B cell (primary cell): ENCODE results near the gene NCLN. TPM values are rescaled to one million over a fixed set of nuclear protein-coding genes. Genes with fewer than 3 reads are reported as not detected.

Experiments used
- ATAC-seq: fragments of 200-7000 bp; cut with Tn5 transposase; one replicate; pipeline ENCODE4 v1.10.0; 2021; ENCODE audit warnings: low read depth, mild to moderate bottlenecking, moderate number of reproducible peaks, moderate library complexity
- CTCF ChIA-PET: fragments of 350-600 bp; sonication (Branson Sonifier 250); formaldehyde crosslinking; loops from one replicate; lab custom pipeline; 2021; ENCODE audit warnings: antibody characterized with exemption, inconsistent platforms; lab: Charles Lee
- POLR2A ChIA-PET: fragments of 350-600 bp; sonication (Branson Sonifier 250); formaldehyde crosslinking; loops from one replicate; lab custom pipeline; 2021; ENCODE audit warnings: antibody characterized with exemption; lab: Charles Lee
- DNase-seq: peaks from one replicate; pipeline ENCODE4 v3.0.0; 2013
- H2AFZ ChIP-seq: 2 replicates; pipeline ENCODE4 v1.6.1; 2012; ENCODE audit warnings: mild to moderate bottlenecking, low read depth, low read length; ENCODE audit not compliant: insufficient read depth, poor library complexity, severe bottlenecking
- H3K27ac ChIP-seq, 2 donors: 1 replicate in 1 of 2; 2 replicates in 1 of 2; pipeline ENCODE4 v1.5.1; 2012 to 2013; ENCODE audit warnings: low read length in 2 of 2, mild to moderate bottlenecking in 2 of 2, moderate library complexity in 1 of 2
- H3K27me3 ChIP-seq, 4 experiments: fragments of 200-600 bp in 1 of 4; sonication (generic) in 1 of 4; replicated peaks in 1 of 4; 1 replicate in 2 of 4; 2 replicates in 2 of 4; pipeline versions ENCODE4 v1.6.1 to v1.7.0; 2013 to 2016; ENCODE audit warnings: low read length in 3 of 4, mild to moderate bottlenecking in 2 of 4, mixed read lengths in 1 of 4, moderate library complexity in 1 of 4; ENCODE audit not compliant: insufficient read depth in 4 of 4, control insufficient read depth in 3 of 4; ENCODE audit errors: control extremely low read depth in 1 of 4
- H3K36me3 ChIP-seq, 2 experiments: replicated peaks in 1 of 2; 1 replicate in 1 of 2; 2 replicates in 1 of 2; pipeline versions ENCODE4 v1.6.1 to v1.7.1; 2013; ENCODE audit warnings: low read length in 1 of 2; ENCODE audit not compliant: insufficient read depth in 2 of 2, control insufficient read depth in 1 of 2; ENCODE audit errors: control extremely low read depth in 1 of 2, extremely low read depth in 1 of 2
- H3K4me1 ChIP-seq, 2 donors: fragments of 200-600 bp in 1 of 2; sonication (generic) in 1 of 2; 1 replicate in 1 of 2; 2 replicates in 1 of 2; pipeline versions ENCODE4 v1.5.1 to v1.6.1; 2013 to 2017; ENCODE audit warnings: low read length in 2 of 2; ENCODE audit not compliant: control insufficient read depth in 2 of 2, insufficient read depth in 2 of 2
- H3K4me2 ChIP-seq: replicated peaks from 2 replicates; pipeline ENCODE3; 2012; ENCODE audit warnings: mild to moderate bottlenecking, low read depth, low read length; ENCODE audit not compliant: poor library complexity, severe bottlenecking
- H3K4me3 ChIP-seq, 5 experiments: fragments of 200-600 bp in 1 of 5; sonication (generic) in 1 of 5; 1 replicate in 3 of 5; 2 replicates in 2 of 5; pipeline versions ENCODE4 v1.5.1 to v1.7.0; 2011 to 2016; ENCODE audit warnings: low read length in 4 of 5, mild to moderate bottlenecking in 4 of 5, low read depth in 2 of 5, control low read depth in 1 of 5, moderate library complexity in 1 of 5; ENCODE audit not compliant: insufficient read depth in 1 of 5; ENCODE audit errors: control extremely low read depth in 1 of 5, extremely low read depth in 1 of 5
- H3K79me2 ChIP-seq: fragments of 200-600 bp; sonication (generic); one replicate; pipeline ENCODE4 v1.6.0; 2016; ENCODE audit warnings: low read length; ENCODE audit not compliant: control insufficient read depth, insufficient read depth
- H3K9ac ChIP-seq: fragments of 200-600 bp; sonication (generic); 2 replicates; pipeline ENCODE4 v1.6.1; 2017; ENCODE audit warnings: mild to moderate bottlenecking, low read length, moderate library complexity
- H3K9me3 ChIP-seq, 3 donors: one replicate each; pipeline versions ENCODE4 v1.6.1 to v1.7.1; 2013; ENCODE audit warnings: low read length in 2 of 3; ENCODE audit not compliant: control insufficient read depth in 2 of 3, insufficient read depth in 1 of 3; ENCODE audit errors: control extremely low read depth in 1 of 3
- H4K20me1 ChIP-seq: 2 replicates; pipeline ENCODE4 v1.6.0; 2012; ENCODE audit warnings: mild to moderate bottlenecking, low read length; ENCODE audit not compliant: insufficient read depth, control insufficient read depth, poor library complexity, severe bottlenecking
- H3K27ac Mint-ChIP-seq: one replicate; pipeline ENCODE4 v1.8.0; 2021; ENCODE audit warnings: mixed read lengths
- H3K27me3 Mint-ChIP-seq: one replicate; pipeline ENCODE4 v1.8.0; 2021; ENCODE audit warnings: mixed read lengths
- H3K4me1 Mint-ChIP-seq: one replicate; pipeline ENCODE4 v1.8.0; 2021; ENCODE audit warnings: mixed read lengths
- H3K4me3 Mint-ChIP-seq: one replicate; pipeline ENCODE4 v1.8.0; 2021; ENCODE audit warnings: mixed read lengths
- H3K9me3 Mint-ChIP-seq: one replicate; pipeline ENCODE4 v1.8.0; 2022; ENCODE audit warnings: mixed read lengths; ENCODE audit not compliant: insufficient read depth
- EZH2 ChIP-seq: IDR thresholded peaks from 2 replicates; pipeline ENCODE4 v1.6.1; 2012; ENCODE audit warnings: borderline replicate concordance, low read depth, mild to moderate bottlenecking, moderate library complexity, low read length; ENCODE audit not compliant: insufficient read depth, poor library complexity, severe bottlenecking
- WGBS: methylation state at CpG from one replicate; pipeline ENCODE4 v1.1.5; 2013; ENCODE audit warnings: missing lambda C conversion rate; ENCODE audit not compliant: insufficient coverage; 5-methylcytosine and 5-hydroxymethylcytosine counted together
- intact Hi-C: fragments of 100-400 bp; cut with micrococcal nuclease; formaldehyde crosslinking; loops from one replicate; pipeline ENCODE4 v1.10.0; 2022
- polyA plus RNA-seq: library from polyadenylated mRNA; depleted of rRNA; stranded (reverse); fragments of >200 nt; gene quantifications from 2 replicates; pipeline ENCODE4 v1.2.3, GENCODE V29; 2012
- total RNA-seq, 2 donors: library from RNA; stranded (reverse); fragments of 120-200 nt in 1 of 2; gene quantifications; 1 replicate in 1 of 2; 2 replicates in 1 of 2; pipeline versions ENCODE4 v1.2.3 to v1.2.4, GENCODE V29; 2013 to 2022
- TF ChIP-seq, protein P1 (sequence below): fragments of 200-600 bp; IDR thresholded peaks from one replicate; pipeline ENCODE4 v1.8.0; 2022; ENCODE audit warnings: antibody characterized with exemption, mild to moderate bottlenecking

The NCLN gene
- total and polyA plus RNA-seq, 2 donors (not counting 1 experiment from before 2014, with no cell fraction given), result 55.0 to 82.0 TPM

DNA sequence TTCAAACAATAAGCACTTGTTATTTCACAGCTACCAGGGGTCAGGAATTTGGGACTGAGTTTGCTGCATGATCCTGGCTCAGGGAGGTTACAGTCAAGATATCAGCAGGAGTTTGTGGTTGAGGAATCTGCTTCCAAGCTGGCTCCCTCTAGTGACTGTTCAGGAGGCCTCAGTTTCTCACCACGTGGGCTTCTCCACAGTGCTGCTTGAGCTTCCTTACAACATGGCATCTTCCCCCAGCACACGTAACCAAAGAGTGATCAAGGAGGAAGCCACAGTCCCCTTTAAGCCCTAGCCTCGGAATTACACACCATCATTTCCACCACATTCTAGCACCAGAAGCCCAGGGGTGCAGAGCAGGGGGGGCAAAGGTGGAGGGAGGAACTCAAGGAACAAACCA is 67.5 kb downstream of the NCLN start:
- Mint-ChIP-seq H3K9me3 (peaks cover 9% of the 10 kb centered on the region), H3K4me1 (no peaks in the 10 kb centered on the region), H3K4me3 (no peak overlapping the region), H3K27ac (no peak overlapping the region), H3K27me3 (peaks cover 31% of the 10 kb centered on the region)
- Histone ChIP-seq H3K27me3 (peaks cover 0 to 12% (median 0%) of the 10 kb centered on the region in 4 experiments), H3K9ac (no peak overlapping the region), H3K4me3 (no peak overlapping the region), H3K79me2 (no peaks in the 10 kb centered on the region), H4K20me1 (no peaks in the 10 kb centered on the region), H3K36me3 (no peaks in the 10 kb centered on the region), H3K4me2 (no peak overlapping the region), H3K9me3 (peaks cover 0 to 28% (median 2%) of the 10 kb centered on the region in 3 donors), H3K27ac (no peak overlapping the region), H3K4me1 (no peaks in the 10 kb centered on the region), H2AFZ (no peak overlapping the region)
- intact Hi-C loops, result no loop called here
- ChIA-PET CTCF (interaction anchor here (0.6 to 1.6 kb wide), 3 partner anchors 15 to 360 kb away, joined by 3 to 4 read pairs (median 4); partner anchors contain the start of gene CELF5), POLR2A (no interaction called here)
- no peak for DNase-seq
- 100% methylated on average over 1 of the region's 3 CpGs for WGBS
- TF ChIP-seq, protein P1, sequence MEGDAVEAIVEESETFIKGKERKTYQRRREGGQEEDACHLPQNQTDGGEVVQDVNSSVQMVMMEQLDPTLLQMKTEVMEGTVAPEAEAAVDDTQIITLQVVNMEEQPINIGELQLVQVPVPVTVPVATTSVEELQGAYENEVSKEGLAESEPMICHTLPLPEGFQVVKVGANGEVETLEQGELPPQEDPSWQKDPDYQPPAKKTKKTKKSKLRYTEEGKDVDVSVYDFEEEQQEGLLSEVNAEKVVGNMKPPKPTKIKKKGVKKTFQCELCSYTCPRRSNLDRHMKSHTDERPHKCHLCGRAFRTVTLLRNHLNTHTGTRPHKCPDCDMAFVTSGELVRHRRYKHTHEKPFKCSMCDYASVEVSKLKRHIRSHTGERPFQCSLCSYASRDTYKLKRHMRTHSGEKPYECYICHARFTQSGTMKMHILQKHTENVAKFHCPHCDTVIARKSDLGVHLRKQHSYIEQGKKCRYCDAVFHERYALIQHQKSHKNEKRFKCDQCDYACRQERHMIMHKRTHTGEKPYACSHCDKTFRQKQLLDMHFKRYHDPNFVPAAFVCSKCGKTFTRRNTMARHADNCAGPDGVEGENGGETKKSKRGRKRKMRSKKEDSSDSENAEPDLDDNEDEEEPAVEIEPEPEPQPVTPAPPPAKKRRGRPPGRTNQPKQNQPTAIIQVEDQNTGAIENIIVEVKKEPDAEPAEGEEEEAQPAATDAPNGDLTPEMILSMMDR, result no peak
- no peak for TF ChIP-seq EZH2
- ATAC-seq, result no peak

DNA sequence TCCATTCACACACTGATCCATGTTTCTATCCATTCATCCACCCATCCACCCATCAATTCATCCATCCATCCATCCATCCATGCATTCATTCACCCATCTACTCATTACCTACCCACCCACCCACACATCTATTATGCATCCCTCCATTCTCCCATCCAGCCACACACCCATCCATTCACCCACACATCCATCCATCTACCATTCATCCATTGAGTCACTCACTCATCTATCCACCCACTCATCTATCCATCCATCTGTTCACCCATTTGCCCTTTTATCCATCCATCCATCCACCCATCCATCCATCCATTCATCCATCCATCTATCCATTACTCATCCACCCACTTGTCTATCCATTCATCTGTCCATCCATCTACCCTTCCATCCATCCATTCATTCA is 68.8 kb downstream of the NCLN start:
- POLR2A ChIA-PET, result no interaction called here
- H4K20me1 ChIP-seq, result no peaks in the 10 kb centered on the region
- Mint-ChIP-seq H3K27me3 (peaks cover 36% of the 10 kb centered on the region), H3K9me3 (peaks cover 9% of the 10 kb centered on the region), H3K4me1 (no peaks in the 10 kb centered on the region), H3K4me3 (no peak overlapping the region), H3K27ac (no peak overlapping the region)
- DNase-seq (no peak), ATAC-seq (no peak)
- H3K9me3 ChIP-seq, result peaks cover 0 to 24% (median 2%) of the 10 kb centered on the region in 3 donors
- CTCF ChIA-PET, result no interaction called here
- no peak overlapping the region for H3K4me2 ChIP-seq
- no peaks in the 10 kb centered on the region for H3K79me2 ChIP-seq
- H3K27ac ChIP-seq, result no peak overlapping the region
- intact Hi-C loops, result no loop called here
- no peak overlapping the region for H3K9ac ChIP-seq
- H3K27me3 ChIP-seq, result peaks cover 0 to 10% (median 0%) of the 10 kb centered on the region in 4 experiments
- no peaks in the 10 kb centered on the region for H3K4me1 ChIP-seq
- no peak overlapping the region for H2AFZ ChIP-seq
- no peaks in the 10 kb centered on the region for H3K36me3 ChIP-seq
- no peak overlapping the region for H3K4me3 ChIP-seq
- TF ChIP-seq, protein P1, result no peak
- TF ChIP-seq EZH2, result no peak
